Dedifferentiated amniotic fluid mesenchymal stem cell (primary cell): ENCODE results near the gene CFAP410.
"Not testable (repeated sequence)": the region's sequence is repeated elsewhere in the genome, so short reads cannot be mapped to it uniquely, and the experiment has no call there.

Experiments
- DNase-seq: peaks from one replicate; pipeline ENCODE4 v3.0.0-alpha.2; 2016; ENCODE audit errors: extremely low spot score

CFAP410 gene

DNA sequence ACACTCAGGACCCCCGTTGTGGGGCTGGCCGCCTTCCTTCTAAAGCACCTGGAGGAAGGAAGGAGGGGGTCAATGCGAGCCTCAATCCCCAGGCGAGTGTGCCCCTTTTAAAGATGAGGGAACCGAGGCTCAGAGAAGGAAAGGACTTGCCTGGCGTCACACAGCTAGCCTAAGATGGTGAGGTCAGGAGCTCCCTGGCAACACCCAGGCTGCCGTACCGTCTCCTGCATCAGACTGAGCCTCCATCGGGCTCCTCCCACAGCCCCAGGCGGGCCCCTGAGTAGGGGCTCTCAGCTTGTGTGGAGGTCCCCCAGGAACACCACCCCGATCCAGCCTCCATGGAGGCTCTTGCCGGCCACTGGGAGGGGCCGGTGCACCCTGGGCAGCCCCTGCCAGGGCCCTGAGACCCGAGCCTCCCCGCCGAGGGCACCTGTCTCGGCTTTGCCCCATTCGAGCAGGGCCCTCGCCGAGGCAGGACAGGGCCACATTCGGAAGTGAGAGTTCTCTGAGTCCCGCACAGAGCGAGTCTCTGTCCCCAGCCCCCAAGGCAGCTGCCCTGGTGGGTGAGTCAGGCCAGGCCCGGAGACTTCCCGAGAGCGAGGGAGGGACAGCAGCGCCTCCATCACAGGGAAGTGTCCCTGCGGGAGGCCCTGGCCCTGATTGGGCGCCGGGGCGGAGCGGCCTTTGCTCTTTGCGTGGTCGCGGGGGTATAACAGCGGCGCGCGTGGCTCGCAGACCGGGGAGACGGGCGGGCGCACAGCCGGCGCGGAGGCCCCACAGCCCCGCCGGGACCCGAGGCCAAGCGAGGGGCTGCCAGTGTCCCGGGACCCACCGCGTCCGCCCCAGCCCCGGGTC is 53.8 kb downstream of the CFAP410 start, which contains the start of gene AIRE:
AIRE (plus strand) TSS at position 739 of the 855 bp plus-strand sequence. CDS start 131 bp downstream, outside the sequence.
- no peak for DNase-seq

DNA sequence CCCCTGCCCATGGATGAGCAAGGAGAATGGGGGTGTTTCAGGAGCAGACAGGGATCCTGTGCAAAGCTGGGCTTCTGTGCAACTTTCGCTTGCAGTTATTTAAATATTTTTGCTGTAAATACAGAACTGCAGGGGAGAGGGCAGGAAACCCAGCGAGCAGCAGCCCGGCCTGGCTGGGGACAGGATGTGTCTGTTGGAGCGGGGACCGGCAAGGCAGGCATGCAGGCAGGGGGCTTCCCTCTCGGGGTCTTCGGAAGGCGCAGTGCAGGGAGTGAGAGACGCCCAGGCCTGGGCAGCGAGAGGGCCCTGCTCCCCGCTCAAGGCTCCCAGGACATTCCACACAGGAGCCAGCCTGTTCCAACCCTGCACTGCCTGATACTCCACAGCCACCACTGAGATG is 55.2 kb downstream of the CFAP410 start:
- DNase-seq, result no peak

DNA sequence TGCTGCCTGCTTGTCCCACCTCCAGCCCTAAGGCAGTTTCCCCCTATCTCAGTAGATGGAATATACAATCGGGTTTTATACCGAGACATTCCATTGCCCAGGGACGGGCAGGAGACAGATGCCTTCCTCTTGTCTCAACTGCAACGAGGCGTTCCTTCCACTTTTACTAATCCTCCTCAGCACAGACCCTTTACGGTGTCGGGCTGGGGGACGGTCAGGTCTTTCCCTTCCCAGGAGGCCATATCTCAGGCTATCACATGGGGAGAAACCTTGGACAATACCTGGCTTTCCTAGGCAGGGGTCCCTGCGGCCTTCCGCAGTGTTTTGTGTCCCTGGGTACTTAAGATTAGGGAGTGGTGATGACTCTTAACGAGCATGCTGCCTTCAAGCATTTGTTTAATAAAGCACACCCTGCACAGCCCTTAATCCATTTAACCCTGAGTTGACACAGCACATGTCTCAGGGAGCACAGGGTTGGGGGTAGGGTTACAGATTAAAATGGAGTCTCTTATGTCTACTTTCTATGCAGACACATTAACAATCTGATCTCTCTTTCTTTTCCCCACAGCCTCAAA is 55.9 kb downstream of the CFAP410 start:
- DNase-seq, result not testable (repeated sequence)

DNA sequence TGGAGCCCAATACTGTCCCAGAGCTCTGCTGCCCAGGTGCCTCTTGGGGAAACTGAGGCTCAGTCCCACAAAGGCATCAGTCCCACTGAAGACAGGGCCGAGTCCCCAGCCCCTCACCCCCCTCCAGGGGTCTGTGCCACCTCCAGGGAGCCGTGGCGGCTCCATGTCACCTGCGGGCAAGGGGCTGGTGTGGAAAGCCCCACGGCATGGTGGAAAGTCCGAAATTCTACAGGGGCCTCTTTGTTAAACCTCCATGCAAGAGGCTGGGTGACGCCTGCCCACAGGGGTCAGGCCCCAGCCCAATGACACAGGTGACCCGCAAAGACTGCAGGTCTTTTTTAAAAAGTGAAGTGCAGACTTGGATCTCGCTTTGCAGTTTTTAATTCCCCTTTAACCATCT is 56.8 kb downstream of the CFAP410 start:
- no peak for DNase-seq

DNA sequence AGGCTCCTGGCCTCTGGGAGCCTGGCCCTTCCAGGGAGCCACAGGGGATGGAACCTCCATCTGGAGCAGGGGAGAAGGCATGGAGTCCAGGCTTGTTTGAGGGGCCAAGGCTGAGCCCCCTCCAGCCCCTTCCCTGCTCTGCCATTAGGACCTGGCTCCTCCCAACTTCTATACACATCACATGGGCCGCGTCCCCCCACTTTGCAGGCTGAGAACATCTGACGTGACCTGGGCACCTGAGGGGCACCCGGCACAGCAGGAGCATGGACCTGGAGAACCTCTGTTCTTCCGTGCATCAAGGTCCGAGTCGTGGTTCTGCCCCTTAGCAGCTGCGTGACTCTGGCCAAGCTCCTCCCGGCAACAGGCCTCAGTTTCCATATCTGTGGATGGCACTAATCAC is 57.4 kb downstream of the CFAP410 start:
- no peak for DNase-seq

DNA sequence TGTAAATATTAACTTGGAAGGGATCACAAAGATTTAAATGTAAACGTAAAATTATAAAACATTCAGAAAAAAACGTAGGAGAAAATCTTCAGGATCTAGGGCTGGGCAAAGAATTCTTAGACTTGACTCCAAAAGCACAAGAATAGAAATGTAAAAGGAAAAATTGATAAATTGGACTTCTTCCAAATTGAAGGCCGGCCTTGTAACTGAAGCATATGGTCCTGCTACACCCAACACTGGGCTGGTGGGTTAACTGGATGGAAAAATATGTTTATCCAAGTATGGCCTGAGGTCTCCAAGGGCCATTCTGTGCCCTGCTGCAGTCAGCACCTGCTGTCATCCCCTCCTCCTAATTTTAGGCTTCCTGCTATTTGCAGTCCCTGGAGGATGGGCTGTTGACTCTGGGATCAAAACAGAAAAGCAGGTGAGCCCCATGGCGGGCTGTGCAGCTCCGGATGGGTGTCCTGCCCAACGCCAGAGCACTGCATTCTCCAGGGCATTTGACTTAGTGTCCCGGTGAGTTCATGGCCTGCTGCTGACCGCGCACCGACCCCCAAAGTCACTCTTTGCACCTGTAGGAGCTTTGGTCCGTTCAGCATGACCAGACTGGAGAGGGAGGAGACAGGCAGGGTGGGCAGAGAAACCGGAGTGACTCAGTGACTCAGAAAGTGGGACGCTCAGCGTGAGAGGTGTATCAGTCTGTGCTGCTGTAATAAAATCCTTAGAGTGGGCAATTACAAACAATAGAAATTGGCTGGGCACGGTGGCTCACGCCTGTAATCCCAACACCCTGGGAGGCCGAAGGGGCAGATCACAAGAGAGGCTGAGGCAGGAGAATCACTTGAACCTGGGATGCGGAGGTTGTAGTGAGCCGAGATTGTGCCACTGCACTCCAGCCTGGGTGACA is 59.6 kb downstream of the CFAP410 start:
- DNase-seq, result no peak
